DMS79 treated with DMSO at 0.1 percent for 48 hours (cell line): ENCODE data around the gene ITGAV.
"Not testable (repeated sequence)": the region's sequence is repeated elsewhere in the genome, so short reads cannot be mapped to it uniquely, and the experiment has no call there.

Experiments used
- DNase-seq: peaks from one replicate; lab custom pipeline; 2025; lab: John Stamatoyannopoulos, UW

Gene ITGAV

GRCh38 chr2:186589612-186590349 lies at the start of gene ITGAV:
Gene ITGAV (plus strand): TSS chr2:186590056. CDS start chr2:186590339, 283 bp downstream.
- peak; percentile 60 for DNase-seq

- no peak for DNase-seq
These were observed 48.9 kb upstream of the ITGAV start for GRCh38 chr2:186540941-186541340.

- DNase-seq: no peak
These were observed 47.9 kb upstream of the ITGAV start for GRCh38 chr2:186542002-186542401.

- no peak for DNase-seq
These were observed 46.2 kb upstream of the ITGAV start for GRCh38 chr2:186543561-186544131.

GRCh38 chr2:186544255-186544675 lies 45.6 kb upstream of the ITGAV start:
- no peak for DNase-seq

GRCh38 chr2:186546846-186547245 lies 43.0 kb upstream of the ITGAV start:
- DNase-seq: no peak

GRCh38 chr2:186551323-186552050 lies 38.4 kb upstream of the ITGAV start:
- no peak for DNase-seq

GRCh38 chr2:186554429-186554828 lies 35.4 kb upstream of the ITGAV start:
- DNase-seq: no peak

GRCh38 chr2:186554850-186555671 lies 34.8 kb upstream of the ITGAV start:
- no peak for DNase-seq

GRCh38 chr2:186558512-186559276 lies 31.2 kb upstream of the ITGAV start:
- no peak for DNase-seq

- DNase-seq: no peak
These were observed 30.5 kb upstream of the ITGAV start for GRCh38 chr2:186559370-186559769.

GRCh38 chr2:186559848-186560247 lies 30.0 kb upstream of the ITGAV start:
- DNase-seq: no peak

GRCh38 chr2:186560254-186560653 lies 29.6 kb upstream of the ITGAV start:
- no peak for DNase-seq

- DNase-seq: no peak
These were observed 28.2 kb upstream of the ITGAV start for GRCh38 chr2:186561467-186562208.

- no peak for DNase-seq
These were observed 27.7 kb upstream of the ITGAV start for GRCh38 chr2:186562209-186562578.

GRCh38 chr2:186568600-186568999 lies 21.3 kb upstream of the ITGAV start:
- DNase-seq: not testable (repeated sequence)

- DNase-seq: not testable (repeated sequence)
These were observed 20.7 kb upstream of the ITGAV start for GRCh38 chr2:186569127-186569526.

GRCh38 chr2:186569897-186570296 lies 20.0 kb upstream of the ITGAV start:
- no peak for DNase-seq

GRCh38 chr2:186570604-186571003 lies 19.3 kb upstream of the ITGAV start:
- no peak for DNase-seq

GRCh38 chr2:186572705-186573104 lies 17.2 kb upstream of the ITGAV start:
- DNase-seq: no peak

- DNase-seq: no peak
These were observed 16.3 kb upstream of the ITGAV start for GRCh38 chr2:186573531-186573930.
